HepG2 (cell line): ENCODE measurements around the gene ADPGK. TPM values are rescaled to one million over a fixed set of nuclear protein-coding genes. Genes with fewer than 3 reads are reported as not detected.

ENCODE experiments used
- ATAC-seq: fragments of 200-7000 bp; cut with Tn5 transposase; 3 replicates; pipeline ENCODE4 v1.9.1; 2020; ENCODE audit warnings: mild to moderate bottlenecking, moderate library complexity
- BruUV-seq: library from RNA; stranded (reverse); fragments of 400-500 nt; replicated peaks from 2 replicates; lab custom pipeline; 2021; lab: Mats Ljungman, UMichigan
- CTCF ChIA-PET: fragments of 300-600 bp; formaldehyde crosslinking; extraction: SDS; loops from one replicate; lab custom pipeline; 2021; ENCODE audit warnings: low total read pairs, inconsistent platforms, low intra/inter-chr PET ratio; lab: Yijun Ruan, JAX
- POLR2A ChIA-PET: fragments of 350-600 bp; sonication (Branson Sonifier 250); formaldehyde crosslinking; loops from one replicate; lab custom pipeline; 2020; ENCODE audit warnings: antibody characterized with exemption, inconsistent platforms; lab: Yijun Ruan, JAX
- DNase-seq: peaks from one replicate; pipeline ENCODE4 v3.0.0-alpha.2; 2015; ENCODE audit warnings: low spot score
- FAIRE-seq: peaks from 3 replicates; lab custom pipeline; 2011; peaks lifted over from hg19 to GRCh38; lab: Jason Lieb, UNC
- H2AFZ ChIP-seq: one replicate; pipeline ENCODE4 v1.6.1; 2011; ENCODE audit warnings: low read length, inconsistent platforms
- H3K27ac ChIP-seq: fragments of 300-600 bp; 3 replicates; pipeline ENCODE4 v1.8.0; 2011; ENCODE audit warnings: mixed run types, mild to moderate bottlenecking, mixed read lengths, low read length, inconsistent platforms; ENCODE audit not compliant: insufficient read depth; ENCODE audit errors: extremely low read length
- H3K27me3 ChIP-seq, 2 experiments: fragments of 200-600 bp in 1 of 2; 2 replicates in 1 of 2; 3 replicates in 1 of 2; pipeline versions ENCODE4 v1.6.0 to v1.8.0; 2011; ENCODE audit warnings: low read length in 2 of 2, mild to moderate bottlenecking in 2 of 2, moderate library complexity in 2 of 2, inconsistent platforms in 1 of 2; ENCODE audit not compliant: insufficient read depth in 2 of 2, control insufficient read depth in 1 of 2
- H3K36me3 ChIP-seq, 2 experiments: fragments of 200-600 bp in 1 of 2; replicated peaks in 1 of 2; 2 replicates in 1 of 2; 3 replicates in 1 of 2; pipeline versions ENCODE4 v1.5.1 to v1.8.0; 2011; ENCODE audit warnings: low read length in 2 of 2, inconsistent platforms in 1 of 2; ENCODE audit not compliant: insufficient read depth in 2 of 2, control insufficient read depth in 1 of 2
- H3K4me1 ChIP-seq: 2 replicates; pipeline ENCODE4 v1.5.1; 2012; ENCODE audit warnings: low read length, inconsistent platforms; ENCODE audit not compliant: insufficient read depth
- H3K4me2 ChIP-seq: 2 replicates; pipeline ENCODE4 v1.6.0; 2011; ENCODE audit warnings: low read depth, low read length, inconsistent platforms
- H3K4me3 ChIP-seq, 3 experiments: fragments of 200-600 bp in 1 of 3; sonication (generic), shearing (Covaris generic) in 1 of 3; replicated peaks in 1 of 3; 2 replicates each; pipeline ENCODE4 v1.5.1; 2011 to 2016; ENCODE audit warnings: low read length in 3 of 3, inconsistent platforms in 2 of 3, low read depth in 2 of 3, mild to moderate bottlenecking in 2 of 3, control low read depth in 1 of 3, mixed read lengths in 1 of 3; ENCODE audit not compliant: insufficient read depth in 1 of 3
- H3K79me2 ChIP-seq: one replicate; pipeline ENCODE4 v1.6.1; 2011; ENCODE audit warnings: low read length, inconsistent platforms; ENCODE audit not compliant: insufficient read depth
- H3K9ac ChIP-seq: 2 replicates; pipeline ENCODE4 v1.6.0; 2011; ENCODE audit warnings: mild to moderate bottlenecking, low read depth, low read length, inconsistent platforms; ENCODE audit not compliant: insufficient read depth
- H3K9me3 ChIP-seq: 2 replicates; pipeline ENCODE4 v1.5.1; 2012; ENCODE audit warnings: mild to moderate bottlenecking, low read length
- H4K20me1 ChIP-seq: 2 replicates; pipeline ENCODE4 v1.6.0; 2011; ENCODE audit warnings: inconsistent platforms, mild to moderate bottlenecking, low read length, moderate library complexity; ENCODE audit not compliant: insufficient read depth
- KAT7 ChIP-seq: IDR thresholded peaks from 2 replicates; pipeline ENCODE4 v1.6.1; 2018; ENCODE audit warnings: borderline replicate concordance, missing compliant biosample characterization
- RBAK ChIP-seq: sonication (generic); formaldehyde crosslinking; IDR thresholded peaks from 2 replicates; pipeline ENCODE4 v1.5.1; 2020; ENCODE audit warnings: mild to moderate bottlenecking, missing genetic modification reagents
- ZBTB7B ChIP-seq: sonication (generic); formaldehyde crosslinking; IDR thresholded peaks from 2 replicates; pipeline ENCODE4 v1.4.0; 2020; ENCODE audit warnings: missing genetic modification reagents
- ZNF331 ChIP-seq: sonication (generic); formaldehyde crosslinking; IDR thresholded peaks from 2 replicates; pipeline ENCODE4 v1.4.0; 2020; ENCODE audit warnings: missing genetic modification reagents
- ZNF33B ChIP-seq: sonication (generic); formaldehyde crosslinking; IDR thresholded peaks from 2 replicates; pipeline ENCODE4 v1.5.1; 2020; ENCODE audit warnings: mild to moderate bottlenecking, missing genetic modification reagents
- WGBS: methylation state at CpG from one replicate; pipeline ENCODE4 v1.1.6; 2017; ENCODE audit warnings: low lambda C conversion rate; 5-methylcytosine and 5-hydroxymethylcytosine counted together
- in situ Hi-C: cut with HindIII; loops from 2 replicates; pipeline ENCODE4 v1.10.0; 2017; ENCODE audit warnings: low pct_unique_long_range_greater_than_20kb; ENCODE audit not compliant: extremely low pct_ligation_motif_present
- intact Hi-C: fragments of 100-400 bp; cut with micrococcal nuclease; formaldehyde crosslinking; loops from one replicate; pipeline ENCODE4 v1.10.0; 2022; ENCODE audit not compliant: unreplicated experiment
- polyA plus RNA-seq, 8 experiments: library from polyadenylated mRNA; depleted of rRNA in 3 of 8; stranded (reverse) in 7 of 8; unstranded in 1 of 8; fragments of >200 nt; fragmentation: Illumina TruSeq in 4 of 8; extraction: Trizol in 4 of 8; gene quantifications; 2 replicates each; pipeline versions ENCODE4 v1.2.1 to v1.2.3, GENCODE V29; 2011 to 2016; ENCODE audit warnings: low read depth in 4 of 8, missing spikeins in 1 of 8, mixed read lengths in 1 of 8; ENCODE audit not compliant: insufficient read depth in 1 of 8
- total RNA-seq, 5 experiments: library from RNA; depleted of rRNA; stranded (reverse); fragments of >200 nt; fragmentation: Illumina TruSeq; extraction: Trizol; gene quantifications; 2 replicates each; pipeline ENCODE4 v1.2.3, GENCODE V29; 2016; ENCODE audit warnings: low read depth in 1 of 5
- TF ChIP-seq, protein P1 (sequence below): sonication (generic); formaldehyde crosslinking; IDR thresholded peaks from 2 replicates; pipeline ENCODE4 v1.4.0; 2020; ENCODE audit warnings: missing genetic modification reagents, low read depth, mild to moderate bottlenecking, borderline replicate concordance
- TF ChIP-seq, protein P2 (sequence below): IDR thresholded peaks from 2 replicates; pipeline ENCODE4 v1.6.1; 2016; ENCODE audit warnings: control low read depth
- TF ChIP-seq, protein P3 (sequence below): IDR thresholded peaks from 2 replicates; pipeline ENCODE4 v1.6.1; 2016; ENCODE audit warnings: missing genetic modification reagents, missing compliant biosample characterization
- TF ChIP-seq, protein P4 (sequence below): sonication (generic); formaldehyde crosslinking; IDR thresholded peaks from one replicate; pipeline ENCODE4 v1.5.1; 2020; ENCODE audit warnings: mild to moderate bottlenecking, missing genetic modification reagents; ENCODE audit errors: not compliant biosample characterization

The ADPGK gene
- total and polyA plus RNA-seq, 2 of the 13 experiments (the other 11 are each of a cell fraction or from before 2014, with no cell fraction given), result 61.6 to 67.5 TPM

DNA sequence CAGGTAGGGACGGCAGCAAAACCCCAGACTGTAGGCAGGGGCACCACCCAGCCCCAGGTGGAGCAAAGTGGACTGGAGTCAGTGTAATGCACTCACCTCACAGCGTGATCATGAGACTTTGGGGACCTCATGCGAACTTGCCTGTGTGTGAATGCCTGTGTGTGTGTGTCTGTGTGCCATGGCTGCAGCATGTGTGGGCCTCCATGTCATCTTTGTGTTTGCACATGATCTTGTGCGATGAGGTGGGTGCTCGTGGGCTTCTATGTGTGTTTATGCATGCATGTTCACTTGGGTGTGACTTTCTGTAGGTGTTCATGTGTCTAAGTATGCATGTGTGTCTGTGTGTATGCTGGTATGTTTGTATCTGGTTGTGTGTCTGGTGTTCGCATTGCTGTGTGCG is 41.2 kb upstream of the ADPGK start:
- in situ Hi-C loops (no loop called here), intact Hi-C loops (no loop called here)
- Histone ChIP-seq H3K9me3 (no peaks in the 10 kb centered on the region), H4K20me1 (no peaks in the 10 kb centered on the region), H3K27me3 (peaks cover 0 to 10% of the 10 kb centered on the region in 2 experiments; a peak in 3 of 5 replicates), H3K4me2 (no peak overlapping the region), H3K4me3 (no peak overlapping the region), H3K4me1 (no peaks in the 10 kb centered on the region), H3K36me3 (no peaks in the 10 kb centered on the region), H2AFZ (no peak overlapping the region), H3K79me2 (no peaks in the 10 kb centered on the region), H3K27ac (no peak overlapping the region), H3K9ac (no peak overlapping the region)
- ChIA-PET CTCF (no interaction called here), POLR2A (no interaction called here)
- DNase-seq (no peak), ATAC-seq (no peak), FAIRE-seq (no peak)
- no TSS peak for BruUV-seq
- WGBS, result 31% methylated on average over 5 of the region's 7 CpGs
- TF ChIP-seq RBAK (CRISPR knock-in tag) (no peak), ZBTB7B (CRISPR knock-in tag) (no peak), ZNF33B (CRISPR knock-in tag) (no peak), ZNF331 (CRISPR knock-in tag) (no peak), KAT7 (CRISPR knock-in tag) (no peak)
- TF ChIP-seq, protein P1, sequence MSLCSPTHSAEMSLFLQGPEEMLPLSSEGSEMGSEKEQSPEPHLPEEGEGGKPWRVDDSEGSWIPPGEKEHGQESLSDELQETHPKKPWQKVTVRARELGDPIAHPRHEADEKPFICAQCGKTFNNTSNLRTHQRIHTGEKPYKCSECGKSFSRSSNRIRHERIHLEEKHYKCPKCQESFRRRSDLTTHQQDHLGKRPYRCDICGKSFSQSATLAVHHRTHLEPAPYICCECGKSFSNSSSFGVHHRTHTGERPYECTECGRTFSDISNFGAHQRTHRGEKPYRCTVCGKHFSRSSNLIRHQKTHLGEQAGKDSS (CRISPR knock-in tag), result no peak
- TF ChIP-seq, protein P2, sequence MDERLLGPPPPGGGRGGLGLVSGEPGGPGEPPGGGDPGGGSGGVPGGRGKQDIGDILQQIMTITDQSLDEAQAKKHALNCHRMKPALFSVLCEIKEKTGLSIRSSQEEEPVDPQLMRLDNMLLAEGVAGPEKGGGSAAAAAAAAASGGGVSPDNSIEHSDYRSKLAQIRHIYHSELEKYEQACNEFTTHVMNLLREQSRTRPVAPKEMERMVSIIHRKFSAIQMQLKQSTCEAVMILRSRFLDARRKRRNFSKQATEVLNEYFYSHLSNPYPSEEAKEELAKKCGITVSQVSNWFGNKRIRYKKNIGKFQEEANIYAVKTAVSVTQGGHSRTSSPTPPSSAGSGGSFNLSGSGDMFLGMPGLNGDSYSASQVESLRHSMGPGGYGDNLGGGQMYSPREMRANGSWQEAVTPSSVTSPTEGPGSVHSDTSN (CRISPR knock-in tag), result no peak
- TF ChIP-seq, protein P3, sequence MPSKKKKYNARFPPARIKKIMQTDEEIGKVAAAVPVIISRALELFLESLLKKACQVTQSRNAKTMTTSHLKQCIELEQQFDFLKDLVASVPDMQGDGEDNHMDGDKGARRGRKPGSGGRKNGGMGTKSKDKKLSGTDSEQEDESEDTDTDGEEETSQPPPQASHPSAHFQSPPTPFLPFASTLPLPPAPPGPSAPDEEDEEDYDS (CRISPR knock-in tag), result no peak
- TF ChIP-seq, protein P4, sequence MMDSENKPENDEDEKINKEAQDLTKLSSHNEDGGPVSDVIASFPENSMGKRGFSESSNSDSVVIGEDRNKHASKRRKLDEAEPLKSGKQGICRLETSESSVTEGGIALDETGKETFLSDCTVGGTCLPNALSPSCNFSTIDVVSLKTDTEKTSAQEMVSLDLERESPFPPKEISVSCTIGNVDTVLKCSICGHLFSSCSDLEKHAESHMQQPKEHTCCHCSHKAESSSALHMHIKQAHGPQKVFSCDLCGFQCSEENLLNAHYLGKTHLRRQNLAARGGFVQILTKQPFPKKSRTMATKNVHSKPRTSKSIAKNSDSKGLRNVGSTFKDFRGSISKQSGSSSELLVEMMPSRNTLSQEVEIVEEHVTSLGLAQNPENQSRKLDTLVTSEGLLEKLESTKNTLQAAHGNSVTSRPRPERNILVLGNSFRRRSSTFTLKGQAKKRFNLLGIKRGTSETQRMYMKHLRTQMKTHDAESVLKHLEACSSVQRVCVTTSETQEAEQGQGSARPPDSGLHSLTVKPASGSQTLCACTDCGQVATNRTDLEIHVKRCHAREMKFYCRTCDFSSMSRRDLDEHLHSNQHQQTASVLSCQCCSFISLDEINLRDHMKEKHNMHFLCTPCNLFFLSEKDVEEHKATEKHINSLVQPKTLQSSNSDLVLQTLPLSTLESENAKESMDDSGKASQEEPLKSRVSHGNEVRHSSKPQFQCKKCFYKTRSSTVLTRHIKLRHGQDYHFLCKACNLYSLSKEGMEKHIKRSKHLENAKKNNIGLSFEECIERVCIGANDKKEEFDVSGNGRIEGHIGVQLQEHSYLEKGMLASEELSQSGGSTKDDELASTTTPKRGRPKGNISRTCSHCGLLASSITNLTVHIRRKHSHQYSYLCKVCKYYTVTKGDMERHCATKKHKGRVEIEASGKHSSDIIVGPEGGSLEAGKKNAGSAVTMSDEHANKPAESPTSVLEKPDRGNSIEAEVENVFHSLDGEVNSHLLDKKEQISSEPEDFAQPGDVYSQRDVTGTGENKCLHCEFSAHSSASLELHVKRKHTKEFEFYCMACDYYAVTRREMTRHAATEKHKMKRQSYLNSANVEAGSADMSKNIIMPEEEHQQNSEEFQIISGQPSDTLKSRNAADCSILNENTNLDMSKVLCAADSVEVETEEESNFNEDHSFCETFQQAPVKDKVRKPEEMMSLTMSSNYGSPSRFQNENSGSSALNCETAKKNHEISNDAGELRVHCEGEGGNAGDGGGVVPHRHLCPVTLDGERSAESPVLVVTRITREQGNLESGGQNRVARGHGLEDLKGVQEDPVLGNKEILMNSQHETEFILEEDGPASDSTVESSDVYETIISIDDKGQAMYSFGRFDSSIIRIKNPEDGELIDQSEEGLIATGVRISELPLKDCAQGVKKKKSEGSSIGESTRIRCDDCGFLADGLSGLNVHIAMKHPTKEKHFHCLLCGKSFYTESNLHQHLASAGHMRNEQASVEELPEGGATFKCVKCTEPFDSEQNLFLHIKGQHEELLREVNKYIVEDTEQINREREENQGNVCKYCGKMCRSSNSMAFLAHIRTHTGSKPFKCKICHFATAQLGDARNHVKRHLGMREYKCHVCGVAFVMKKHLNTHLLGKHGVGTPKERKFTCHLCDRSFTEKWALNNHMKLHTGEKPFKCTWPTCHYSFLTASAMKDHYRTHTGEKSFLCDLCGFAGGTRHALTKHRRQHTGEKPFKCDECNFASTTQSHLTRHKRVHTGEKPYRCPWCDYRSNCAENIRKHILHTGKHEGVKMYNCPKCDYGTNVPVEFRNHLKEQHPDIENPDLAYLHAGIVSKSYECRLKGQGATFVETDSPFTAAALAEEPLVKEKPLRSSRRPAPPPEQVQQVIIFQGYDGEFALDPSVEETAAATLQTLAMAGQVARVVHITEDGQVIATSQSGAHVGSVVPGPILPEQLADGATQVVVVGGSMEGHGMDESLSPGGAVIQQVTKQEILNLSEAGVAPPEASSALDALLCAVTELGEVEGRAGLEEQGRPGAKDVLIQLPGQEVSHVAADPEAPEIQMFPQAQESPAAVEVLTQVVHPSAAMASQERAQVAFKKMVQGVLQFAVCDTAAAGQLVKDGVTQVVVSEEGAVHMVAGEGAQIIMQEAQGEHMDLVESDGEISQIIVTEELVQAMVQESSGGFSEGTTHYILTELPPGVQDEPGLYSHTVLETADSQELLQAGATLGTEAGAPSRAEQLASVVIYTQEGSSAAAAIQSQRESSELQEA, result no peak
